GM12892 (cell line): ENCODE measurements around the gene TFDP3.

Experiments used
- POLR2A ChIP-seq: IDR thresholded peaks from 2 replicates; pipeline ENCODE4 v1.6.1; 2011; ENCODE audit warnings: low read depth, low read length, control low read depth
- POLR2AphosphoS5 ChIP-seq: IDR thresholded peaks from 2 replicates; pipeline ENCODE4 v1.6.1; 2011; ENCODE audit warnings: low read depth, low read length, control low read depth
- TAF1 ChIP-seq: IDR thresholded peaks from 2 replicates; pipeline ENCODE4 v1.6.1; 2011; ENCODE audit warnings: low read depth, mild to moderate bottlenecking, control low read depth, low read length, borderline replicate concordance

DNA sequence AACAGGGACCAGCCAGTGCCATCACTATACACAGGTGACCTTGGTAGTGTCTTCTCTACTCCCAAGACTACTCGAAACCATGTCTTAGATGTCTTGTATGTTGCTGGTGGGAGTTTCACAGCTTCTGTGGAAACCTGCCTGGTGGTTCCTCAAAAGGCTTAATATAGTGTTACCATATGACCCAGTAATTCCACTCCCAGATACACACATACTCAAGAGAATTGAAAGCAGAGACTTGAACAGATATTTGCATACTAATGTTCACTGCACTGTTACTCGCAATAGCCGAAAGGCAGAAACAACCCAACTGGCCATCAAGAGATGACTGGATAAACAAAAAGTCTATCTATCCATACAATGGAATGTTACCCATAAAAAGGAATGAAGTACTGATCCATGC is 3.1 kb downstream of the TFDP3 start:
- TF ChIP-seq POLR2A (no peak), TAF1 (no peak), POLR2AphosphoS5 (no peak)
